Heart right ventricle (tissue), 16 donors: ENCODE results near the gene KLC1. TPM values are rescaled to one million over a fixed set of nuclear protein-coding genes. Genes with fewer than 3 reads are reported as not detected.
A peak's percentile ranks its signal among the peaks of the same experiment; 100 is the strongest.

Experiments used
- ATAC-seq, 8 donors: fragments of 200-7000 bp; cut with Tn5 transposase; one replicate each; pipeline ENCODE4 v1.9.1; 2020; ENCODE audit warnings: mild to moderate bottlenecking in 8 of 8, moderate library complexity in 8 of 8, moderate number of reproducible peaks in 1 of 8
- DNase-seq, 2 donors: peaks; one replicate each; pipeline ENCODE4 v3.0.0-alpha.2; 2020
- H3K27ac ChIP-seq, 10 donors: fragments of 200-600 bp; sonication (generic) in 2 of 10; one replicate each; pipeline versions ENCODE4 v1.5.0 to v1.8.0; 2020 to 2022; ENCODE audit warnings: mild to moderate bottlenecking in 3 of 10
- H3K27me3 ChIP-seq, 7 donors: fragments of 200-600 bp; one replicate each; pipeline ENCODE4 v1.8.0; 2021 to 2022; ENCODE audit warnings: mild to moderate bottlenecking in 2 of 7
- H3K36me3 ChIP-seq, 9 donors: fragments of 200-600 bp; sonication (generic) in 1 of 9; one replicate each; pipeline versions ENCODE4 v1.5.0 to v1.8.0; 2020 to 2022; ENCODE audit warnings: mild to moderate bottlenecking in 2 of 9
- H3K4me1 ChIP-seq, 9 donors: fragments of 200-600 bp; sonication (generic) in 1 of 9; one replicate each; pipeline versions ENCODE4 v1.5.0 to v1.8.0; 2020 to 2022; ENCODE audit warnings: mild to moderate bottlenecking in 4 of 9
- H3K4me3 ChIP-seq, 10 donors: fragments of 200-600 bp; sonication (generic) in 2 of 10; one replicate each; pipeline versions ENCODE4 v1.5.0 to v1.8.0; 2020 to 2022; ENCODE audit warnings: mild to moderate bottlenecking in 7 of 10, moderate library complexity in 2 of 10
- H3K9me3 ChIP-seq, 11 donors: fragments of 200-600 bp in 10 of 11; sonication (generic) in 2 of 11; one replicate each; pipeline versions ENCODE4 v1.5.0 to v1.8.0; 2013 to 2022; ENCODE audit warnings: mild to moderate bottlenecking in 2 of 11, control low read depth in 1 of 11, moderate library complexity in 1 of 11
- CTCF ChIP-seq, 9 donors: fragments of 200-600 bp; sonication (generic) in 2 of 9; IDR thresholded peaks; one replicate each; pipeline versions ENCODE4 v1.5.0 to v1.8.0; 2021 to 2022; ENCODE audit warnings: antibody characterized with exemption in 9 of 9, mild to moderate bottlenecking in 5 of 9, moderate library complexity in 1 of 9
- WGBS, 2 donors: extraction: QIAGEN DNeasy Blood & Tissue Kit; methylation state at CpG; one replicate each; pipeline ENCODE4 v1.1.7; 2013; ENCODE audit warnings: inconsistent platforms in 1 of 2; 5-methylcytosine and 5-hydroxymethylcytosine counted together
- intact Hi-C, 10 donors: fragments of 100-400 bp; cut with DNase I; formaldehyde crosslinking; loops; one replicate each; pipeline versions ENCODE4 v1.11.1 to v1.14.2; 2022
- polyA plus RNA-seq, 2 donors: library from polyadenylated mRNA; stranded (reverse); fragments of 200-250 nt; gene quantifications; one replicate each; pipeline ENCODE4 v1.2.3, GENCODE V29; 2013
- total RNA-seq, 10 donors: library from RNA; stranded (reverse); fragmentation: NEBNext Ultra II Directional in 3 of 10; extraction: Animal tissue kit (Norgen Biotek cat#: 25700) in 3 of 10; gene quantifications; one replicate each; pipeline versions ENCODE4 v1.2.1 to v1.2.4, GENCODE V29; 2021 to 2023
- donor health status: Arrhythmogenic right ventricular cardiomyopathy.
- donor health status: ischemic (EF 13 %, LVEDD 7.1; RV severe dilation, severe dysfunction).
- donor health status: healthy with polysubstance abuse.
- donor health status: DM: no; HTN: yes; CAD: no.
- donor health status: DM: no; HTN: no; CAD: no.
- donor health status: ischemic (EF 25% LVEDD 6.9; RV normal size, moderate dysfunction).
- donor health status: ischemic (EF 25% LVEDD 5.7; RV mildly dilated, moderate dysfunction).
- donor health status: healthy.
- donor health status: DM: yes; HTN: yes; CAD: no.
- donor health status: Ischemic cardiomyopathy.
- donor health status: ischemic (EF 35%, LVEDD 5.7; RV mildly dilated, moderate dysfunction).
- donor health status: nonischemic (EF 11% LVEDD 7.7; RV severe dilation, severe dysfunction).
- donor health status: DM: yes; HTN: yes; CAD: no.
- donor health status: PGD.
- donor health status: ischemic (EF 29% LVEDD 5.4; RV normal size, mild dysfunction).
- donor health status: nonischemic (EF 23%, LVEDD 6.1; RV moderate dilation, normal function).

Gene KLC1
- total and polyA plus RNA-seq, 12 donors: 123 to 220 (median 151) TPM

GRCh38 chr14:103738701-103739451 is 109.9 kb downstream of the KLC1 start:
- H3K27me3 ChIP-seq: no peaks in the 10 kb centered on the region
- DNase-seq (no peak), ATAC-seq (peak in 1 of 8 donors; percentile 14)
- H3K36me3 ChIP-seq: peaks cover 2 to 100% (median 39%) of the 10 kb centered on the region in 9 donors
- peaks cover 4 to 35% (median 21%) of the 10 kb centered on the region in 9 donors for H3K4me1 ChIP-seq
- H3K27ac ChIP-seq: no peak overlapping the region
- no peak overlapping the region for H3K4me3 ChIP-seq
- no peaks in the 10 kb centered on the region for H3K9me3 ChIP-seq
- intact Hi-C loops: no loop called here
- 87 to 88% methylated on average over 34 of the region's 34 CpGs for WGBS, 2 donors
- no peak for TF ChIP-seq CTCF (IDR thresholded peaks at IDR 0.05)

- DNase-seq: no peak
- TF ChIP-seq CTCF (IDR thresholded peaks at IDR 0.05): no peak
- Histone ChIP-seq H3K27ac (no peak overlapping the region), H3K36me3 (peaks cover 3 to 100% (median 34%) of the 10 kb centered on the region in 9 donors), H3K9me3 (no peaks in the 10 kb centered on the region), H3K4me1 (peaks cover 4 to 34% (median 21%) of the 10 kb centered on the region in 9 donors), H3K27me3 (no peaks in the 10 kb centered on the region), H3K4me3 (no peak overlapping the region)
- WGBS, 2 donors: 88 to 91% methylated on average over 6 of the region's 6 CpGs
- intact Hi-C loops: no loop called here
- ATAC-seq: no peak
These were observed 110.4 kb downstream of the KLC1 start for GRCh38 chr14:103739466-103739792.

GRCh38 chr14:103739793-103740501 is 110.9 kb downstream of the KLC1 start:
- intact Hi-C loops: no loop called here
- ATAC-seq (no peak), DNase-seq (no peak)
- TF ChIP-seq CTCF (IDR thresholded peaks at IDR 0.05): no peak
- Histone ChIP-seq H3K4me3 (no peak overlapping the region), H3K27ac (no peak overlapping the region), H3K9me3 (no peaks in the 10 kb centered on the region), H3K4me1 (peaks cover 4 to 32% (median 20%) of the 10 kb centered on the region in 9 donors), H3K36me3 (peaks cover 3 to 100% (median 29%) of the 10 kb centered on the region in 9 donors), H3K27me3 (no peaks in the 10 kb centered on the region)
- WGBS, 2 donors: 94 to 95% methylated on average over 26 to 30 of the region's 30 CpGs

- no peak overlapping the region for H3K4me3 ChIP-seq
- H3K27me3 ChIP-seq: no peaks in the 10 kb centered on the region
- no peak for TF ChIP-seq CTCF (IDR thresholded peaks at IDR 0.05)
- no peak for ATAC-seq
- H3K27ac ChIP-seq: peak overlapping the region in 2 of 10 donors; percentile 8 to 26
- H3K9me3 ChIP-seq: no peaks in the 10 kb centered on the region
- no peak for DNase-seq
- intact Hi-C loops: no loop called here
- H3K4me1 ChIP-seq: peaks cover under 1 to 20% (median 10%) of the 10 kb centered on the region in 9 donors
- WGBS, 2 donors: 67 to 71% methylated on average over 14 of the region's 14 CpGs
- H3K36me3 ChIP-seq: peaks cover 3 to 100% (median 29%) of the 10 kb centered on the region in 9 donors
These were observed 112.1 kb downstream of the KLC1 start for GRCh38 chr14:103740991-103741689.
